Ascending aorta (tissue), 2 donors: ENCODE measurements around the gene LAG3. TPM values are rescaled to one million over a fixed set of nuclear protein-coding genes. Genes with fewer than 3 reads are reported as not detected.

Experiments
- DNase-seq, 2 donors: peaks; one replicate each; pipeline ENCODE4 v3.0.0-alpha.2; 2019; ENCODE audit warnings: low spot score in 2 of 2
- H3K27ac ChIP-seq, 2 donors: fragments of 200-600 bp; sonication (generic); one replicate each; pipeline ENCODE4 v1.5.1; 2016 to 2017; ENCODE audit warnings: mild to moderate bottlenecking in 1 of 2
- H3K27me3 ChIP-seq: fragments of 200-600 bp; sonication (generic); one replicate; pipeline ENCODE4 v1.5.1; 2017
- H3K36me3 ChIP-seq, 2 donors: fragments of 200-600 bp; sonication (generic); one replicate each; pipeline ENCODE4 v1.5.1; 2016
- H3K4me1 ChIP-seq, 2 donors: fragments of 200-600 bp; sonication (generic); one replicate each; pipeline ENCODE4 v1.5.1; 2016 to 2017; ENCODE audit warnings: mild to moderate bottlenecking in 1 of 2
- H3K4me3 ChIP-seq, 2 donors: fragments of 200-600 bp; sonication (generic); one replicate each; pipeline ENCODE4 v1.5.1; 2016 to 2017; ENCODE audit warnings: mild to moderate bottlenecking in 1 of 2
- H3K9me3 ChIP-seq, 2 donors: fragments of 200-600 bp; sonication (generic); one replicate each; pipeline ENCODE4 v1.5.1; 2016
- CTCF ChIP-seq, 3 experiments: fragments of 200-600 bp in 2 of 3; fragments of 450-650 bp in 1 of 3; sonication (generic) in 2 of 3; IDR thresholded peaks; one replicate each; pipeline ENCODE4 v1.5.1; 2016 to 2019; ENCODE audit warnings: antibody characterized with exemption in 3 of 3, mild to moderate bottlenecking in 1 of 3, moderate library complexity in 1 of 3
- intact Hi-C: fragments of 100-400 bp; cut with DNase I; formaldehyde crosslinking; loops from one replicate; pipeline ENCODE4 v1.15.1; 2023
- total RNA-seq: library from RNA; depleted of rRNA; stranded (reverse); fragments of >200 nt; gene quantifications from one replicate; pipeline ENCODE4 v1.1.0, GENCODE V29; 2016

The LAG3 gene
- total RNA-seq, 1 donor from 2014 or later, result not detected

GRCh38 chr12:6751767-6752166 is 20.6 kb upstream of the LAG3 start:
- intact Hi-C loops, result loop anchor here (2.0 kb wide), 2 partner anchors 27 to 63 kb away; partner anchors contain the start of genes COPS7A and ZNF384
- Histone ChIP-seq H3K27me3 (no peaks in the 10 kb centered on the region), H3K4me3 (peak overlapping the region; percentile 59 to 96), H3K36me3 (peaks cover 44 to 45% of the 10 kb centered on the region in 2 donors), H3K27ac (peak overlapping the region; percentile 95 to 98), H3K9me3 (no peaks in the 10 kb centered on the region), H3K4me1 (peaks cover 7 to 9% of the 10 kb centered on the region in 2 donors)
- no peak for TF ChIP-seq CTCF (IDR thresholded peaks at IDR 0.05)
- no peak for DNase-seq

- DNase-seq, result no peak
- Histone ChIP-seq H3K4me1 (peaks cover 7 to 9% of the 10 kb centered on the region in 2 donors), H3K27ac (peak overlapping the region; percentile 95 to 98), H3K27me3 (no peaks in the 10 kb centered on the region), H3K4me3 (peak overlapping the region; percentile 59 to 96), H3K36me3 (peaks cover 39 to 40% of the 10 kb centered on the region in 2 donors), H3K9me3 (no peaks in the 10 kb centered on the region)
- intact Hi-C loops, result loop anchor here (2.0 kb wide), 2 partner anchors 28 to 64 kb away; partner anchors contain the start of genes COPS7A and ZNF384
- no peak for TF ChIP-seq CTCF (IDR thresholded peaks at IDR 0.05)
Measured at GRCh38 chr12:6752167-6752920, 20.0 kb upstream of the LAG3 start.

DNA sequence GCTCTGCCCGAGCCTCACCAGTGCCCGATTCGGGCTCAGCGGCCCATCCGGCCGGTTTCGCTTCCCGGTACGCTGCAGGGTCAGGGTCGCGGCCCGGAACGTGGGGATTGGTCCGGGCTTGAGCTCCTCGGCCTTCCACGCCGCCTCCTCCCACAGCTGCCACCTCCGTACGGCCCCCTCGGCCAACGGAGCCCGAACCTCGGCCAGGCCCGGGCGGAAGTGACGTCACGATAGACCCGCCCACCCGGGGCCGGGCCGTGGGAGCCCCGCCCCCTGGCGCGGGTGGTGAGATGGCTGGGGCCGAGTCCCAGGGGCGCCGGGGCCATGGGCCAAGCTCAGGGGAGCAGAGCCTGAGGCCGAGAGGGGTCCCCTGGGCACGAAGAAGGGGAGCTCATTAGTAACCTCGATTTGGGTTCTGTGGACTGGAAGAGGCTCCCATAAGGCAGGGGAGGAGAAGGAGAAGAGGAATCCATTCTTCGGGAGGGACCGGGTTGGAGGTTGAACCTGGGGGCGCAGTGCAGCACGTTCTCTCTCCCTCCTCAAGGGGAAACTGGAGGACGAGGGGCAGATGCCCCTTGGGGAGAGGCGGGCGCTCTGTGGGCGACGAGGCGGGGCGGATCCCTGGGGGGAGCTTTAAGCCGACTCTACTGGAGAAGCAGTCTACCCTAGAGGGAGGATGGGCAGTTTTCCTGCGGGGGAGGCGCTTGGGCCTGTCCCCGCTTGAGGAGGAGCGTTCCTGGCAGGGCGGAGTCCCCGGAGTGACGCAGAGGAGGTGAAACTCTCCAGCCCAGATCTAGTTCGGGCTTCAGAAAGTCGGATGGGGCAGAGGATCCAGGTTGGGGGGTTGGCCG is 19.2 kb upstream of the LAG3 start, which contains the start of gene MLF2:
MLF2 (minus strand) TSS at position 221 of the 851 bp plus-strand sequence. CDS start 807 bp downstream, outside the sequence.
- peak in 1 of 3 experiments; percentile 91 for TF ChIP-seq CTCF (IDR thresholded peaks at IDR 0.05)
- H3K9me3 ChIP-seq, result no peaks in the 10 kb centered on the region
- intact Hi-C loops, result loop anchor here (1.0 to 2.0 kb wide), 6 partner anchors 11 to 90 kb away; partner anchors contain the start of genes COPS7A, ING4 and ZNF384
- H3K36me3 ChIP-seq, result peaks cover 31 to 32% of the 10 kb centered on the region in 2 donors
- H3K4me1 ChIP-seq, result peaks cover 7 to 9% of the 10 kb centered on the region in 2 donors
- DNase-seq, result peak; percentile 93 to 99
- peak within 1 kb of the TSS; percentile 59 to 96 for H3K4me3 ChIP-seq
- peak within 1 kb of the TSS; percentile 95 to 98 for H3K27ac ChIP-seq
- no peaks in the 10 kb centered on the region for H3K27me3 ChIP-seq

- TF ChIP-seq CTCF (IDR thresholded peaks at IDR 0.05), result peak in 2 of 3 experiments; percentile 94 to 97
- peak overlapping the region; percentile 95 to 98 for H3K27ac ChIP-seq
- no peaks in the 10 kb centered on the region for H3K27me3 ChIP-seq
- no peaks in the 10 kb centered on the region for H3K9me3 ChIP-seq
- H3K36me3 ChIP-seq, result peaks cover 24 to 25% of the 10 kb centered on the region in 2 donors
- H3K4me1 ChIP-seq, result peaks cover 7 to 9% of the 10 kb centered on the region in 2 donors
- DNase-seq, result no peak
- H3K4me3 ChIP-seq, result peak overlapping the region in 1 of 2 donors; percentile 96
- intact Hi-C loops, result loop anchor here (1.0 to 2.0 kb wide), 6 partner anchors 10 to 91 kb away; partner anchors contain the start of genes COPS7A, ING4 and ZNF384
Measured at GRCh38 chr12:6753772-6754356, 18.5 kb upstream of the LAG3 start.

DNA sequence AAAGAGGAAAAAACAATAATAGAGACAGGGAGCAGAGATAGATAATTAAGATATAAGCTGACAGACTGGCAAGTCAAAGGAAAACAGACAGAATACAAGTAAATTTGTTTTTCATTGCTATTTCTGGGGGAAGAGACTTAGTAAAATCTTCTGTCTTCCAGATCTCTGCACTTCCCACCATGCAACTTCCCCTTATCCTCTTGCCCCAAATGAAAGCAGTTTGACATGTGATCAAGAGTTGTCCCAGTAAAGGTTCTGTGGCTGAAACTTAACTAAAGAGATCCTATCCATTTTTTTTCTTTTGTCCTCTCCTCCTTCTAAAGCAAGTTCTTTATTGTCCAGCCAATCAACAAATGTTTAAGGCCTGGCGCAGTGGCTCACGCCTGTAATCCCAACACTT is 17.9 kb upstream of the LAG3 start:
- no peak for DNase-seq
- H3K27ac ChIP-seq, result peak overlapping the region; percentile 95 to 98
- intact Hi-C loops, result no loop called here

More for the DNA sequence above, 17.9 kb upstream of the LAG3 start:
- H3K27me3 ChIP-seq, result no peaks in the 10 kb centered on the region
- no peak for TF ChIP-seq CTCF (IDR thresholded peaks at IDR 0.05)
- no peak overlapping the region for H3K4me3 ChIP-seq
- peaks cover 7 to 9% of the 10 kb centered on the region in 2 donors for H3K4me1 ChIP-seq
- H3K9me3 ChIP-seq, result no peaks in the 10 kb centered on the region
- H3K36me3 ChIP-seq, result peaks cover 18 to 20% of the 10 kb centered on the region in 2 donors
